Right lobe of liver (tissue), 6 donors: ENCODE measurements around the gene ELK3. TPM values are rescaled to one million over a fixed set of nuclear protein-coding genes. Genes with fewer than 3 reads are reported as not detected.

Experiments used
- ATAC-seq, 4 donors: fragments of 200-7000 bp; cut with Tn5 transposase; one replicate each; pipeline ENCODE4 v1.9.1; 2020; ENCODE audit warnings: mild to moderate bottlenecking in 4 of 4, moderate library complexity in 4 of 4
- DNase-seq, 3 donors: peaks; one replicate each; pipeline ENCODE4 v3.0.0-alpha.2; 2020
- H3K27ac ChIP-seq, 3 donors: fragments of 200-600 bp; one replicate each; pipeline ENCODE4 v1.8.0; 2022
- H3K27me3 ChIP-seq, 2 donors: fragments of 200-600 bp; one replicate each; pipeline ENCODE4 v1.8.0; 2022
- H3K36me3 ChIP-seq, 4 donors: fragments of 200-600 bp; sonication (generic) in 1 of 4; one replicate each; pipeline versions ENCODE4 v1.5.1 to v1.8.0; 2017 to 2022; ENCODE audit warnings: control low read depth in 1 of 4
- H3K4me1 ChIP-seq, 4 donors: fragments of 200-600 bp; sonication (generic) in 1 of 4; one replicate each; pipeline versions ENCODE4 v1.5.1 to v1.8.0; 2017 to 2022; ENCODE audit warnings: control low read depth in 1 of 4
- H3K4me3 ChIP-seq, 3 donors: fragments of 200-600 bp; one replicate each; pipeline ENCODE4 v1.8.0; 2022
- H3K9me3 ChIP-seq, 4 donors: fragments of 200-600 bp; sonication (generic) in 1 of 4; one replicate each; pipeline versions ENCODE4 v1.5.1 to v1.8.0; 2017 to 2022; ENCODE audit warnings: control low read depth in 1 of 4
- CTCF ChIP-seq, 4 donors: fragments of 200-600 bp in 3 of 4; fragments of 450-650 bp in 1 of 4; IDR thresholded peaks; one replicate each; pipeline versions ENCODE4 v1.5.1 to v1.8.0; 2016 to 2022; ENCODE audit warnings: antibody characterized with exemption in 4 of 4, mild to moderate bottlenecking in 2 of 4
- POLR2A ChIP-seq: fragments of 450-650 bp; IDR thresholded peaks from one replicate; pipeline ENCODE4 v1.6.1; 2017; ENCODE audit warnings: antibody characterized with exemption, mild to moderate bottlenecking
- WGBS: methylation state at CpG from one replicate; pipeline ENCODE4 v1.1.6; 2018; ENCODE audit warnings: low coverage, low lambda C conversion rate; ENCODE audit not compliant: insufficient coverage; ENCODE audit errors: missing lambda C conversion rate; 5-methylcytosine and 5-hydroxymethylcytosine counted together
- intact Hi-C, 2 donors: fragments of 100-400 bp; cut with DNase I; formaldehyde crosslinking; loops; one replicate each; pipeline versions ENCODE4 v1.11.2 to v1.14.1; 2022
- total RNA-seq, 6 experiments: library from RNA; depleted of rRNA in 2 of 6; stranded (reverse); fragments of >200 nt in 2 of 6; fragmentation: NEBNext Ultra II Directional in 3 of 6; extraction: Animal tissue kit (Norgen Biotek cat#: 25700) in 3 of 6; gene quantifications; one replicate each; pipeline versions ENCODE4 v1.1.0 to v1.2.4, GENCODE V29; 2016 to 2023
- donor health status: DM: no; HTN: yes; CAD: no.
- donor health status: DM: no; HTN: no; CAD: no.
- donor health status: DM: no; HTN: no; CAD: no.
- donor health status: DM: no; HTN: yes; CAD: no.
- donor health status: DM: no; HTN: yes; CAD: no.

Gene ELK3
- total RNA-seq, 6 experiments from 2014 or later, result 5.3 to 11.2 (median 5.8) TPM

GRCh38 chr12:96183734-96184370 is 10.3 kb upstream of the ELK3 start:
- no peak for ATAC-seq
- DNase-seq, result no peak
- 75% methylated on average over 4 of the region's 4 CpGs for WGBS
- no peaks in the 10 kb centered on the region for H3K4me1 ChIP-seq
- intact Hi-C loops, result no loop called here
- H3K36me3 ChIP-seq, result no peaks in the 10 kb centered on the region
- no peaks in the 10 kb centered on the region for H3K9me3 ChIP-seq
- no peak for TF ChIP-seq CTCF (IDR thresholded peaks at IDR 0.05)
- no peak for TF ChIP-seq POLR2A
- H3K4me3 ChIP-seq, result no peak overlapping the region
- H3K27ac ChIP-seq, result no peak overlapping the region
- H3K27me3 ChIP-seq, result no peaks in the 10 kb centered on the region

GRCh38 chr12:96185914-96186313 is 8.3 kb upstream of the ELK3 start:
- Histone ChIP-seq H3K9me3 (no peaks in the 10 kb centered on the region), H3K4me1 (no peaks in the 10 kb centered on the region), H3K4me3 (no peak overlapping the region), H3K27ac (no peak overlapping the region), H3K36me3 (no peaks in the 10 kb centered on the region), H3K27me3 (no peaks in the 10 kb centered on the region)
- no peak for ATAC-seq
- 40% methylated on average over 1 of the region's 4 CpGs for WGBS
- no peak for TF ChIP-seq POLR2A
- TF ChIP-seq CTCF (IDR thresholded peaks at IDR 0.05), result no peak
- intact Hi-C loops, result no loop called here
- no peak for DNase-seq

DNA sequence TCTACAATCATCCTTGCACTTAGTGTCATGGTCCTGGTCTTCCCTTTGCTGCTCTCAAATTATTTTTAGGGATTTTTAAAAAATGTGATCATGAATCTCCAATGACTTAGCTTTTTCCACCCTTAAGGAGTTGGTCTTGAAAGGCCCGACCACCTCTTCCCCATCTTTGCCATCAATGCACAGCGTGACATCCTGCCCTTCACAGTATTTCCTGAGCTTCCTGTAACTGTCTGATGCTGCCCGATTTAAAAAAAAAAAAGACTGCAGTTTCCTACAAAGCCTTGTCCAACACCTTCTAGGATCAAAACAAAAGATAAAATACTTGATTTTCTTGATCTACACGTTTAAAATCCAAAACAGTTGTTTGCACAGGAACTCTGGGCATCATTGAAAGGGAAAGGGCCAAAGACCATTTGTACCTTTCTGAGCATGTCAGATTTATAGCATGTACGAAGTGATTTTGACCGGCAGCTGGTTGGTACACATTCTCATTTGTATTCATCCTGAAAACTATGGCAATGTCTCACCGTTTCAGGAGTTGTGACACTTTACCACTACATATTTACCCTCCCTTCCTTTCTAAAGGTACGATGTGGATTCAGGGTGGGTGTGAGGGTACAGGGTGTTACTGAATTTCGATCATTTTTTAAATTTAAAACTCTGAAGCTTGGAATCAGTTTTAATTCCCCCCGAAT is 7.4 kb upstream of the ELK3 start:
- DNase-seq (no peak), ATAC-seq (no peak)
- Histone ChIP-seq H3K4me1 (no peaks in the 10 kb centered on the region), H3K4me3 (no peak overlapping the region), H3K27me3 (no peaks in the 10 kb centered on the region), H3K9me3 (no peaks in the 10 kb centered on the region), H3K27ac (no peak overlapping the region), H3K36me3 (no peaks in the 10 kb centered on the region)
- TF ChIP-seq CTCF (IDR thresholded peaks at IDR 0.05) (no peak), POLR2A (no peak)
- intact Hi-C loops, result no loop called here
- 36% methylated on average over 10 of the region's 10 CpGs for WGBS

GRCh38 chr12:96187956-96188355 is 6.2 kb upstream of the ELK3 start:
- Histone ChIP-seq H3K27ac (no peak overlapping the region), H3K4me1 (no peaks in the 10 kb centered on the region), H3K4me3 (no peak overlapping the region), H3K27me3 (no peaks in the 10 kb centered on the region), H3K36me3 (no peaks in the 10 kb centered on the region), H3K9me3 (no peaks in the 10 kb centered on the region)
- ATAC-seq (no peak), DNase-seq (no peak)
- intact Hi-C loops, result no loop called here
- TF ChIP-seq CTCF (IDR thresholded peaks at IDR 0.05), result no peak
- WGBS, result 82% methylated on average over 2 of the region's 2 CpGs
